ENCODE results near the gene RRAGD. TPM values are rescaled to one million over a fixed set of nuclear protein-coding genes. Genes with fewer than 3 reads are reported as not detected.
"Not testable (repeated sequence)": the region's sequence is repeated elsewhere in the genome, so short reads cannot be mapped to it uniquely, and the experiment has no call there.

The RRAGD gene
- total and polyA plus RNA-seq, 9 donors = 60.2 to 109 (median 82.1) TPM

- H3K27ac ChIP-seq (ENCODE audit: low read length) = no peak overlapping the region
- H3K4me3 ChIP-seq (ENCODE audit: low read length) = no peak overlapping the region
- H3K9me3 ChIP-seq (replicated peaks; ENCODE audit: control insufficient read depth, low read depth, low read length) = no peaks in the 10 kb centered on the region
- H3K4me1 ChIP-seq (ENCODE audit: control insufficient read depth, insufficient read depth, low read length) = peaks cover 6% of the 10 kb centered on the region
- WGBS (ENCODE audit: insufficient coverage) = no CpG with 5 or more reads among the region's 3 CpGs
- H3K36me3 ChIP-seq (ENCODE audit: control insufficient read depth, insufficient read depth, low read length) = no peaks in the 10 kb centered on the region
- H3K27me3 ChIP-seq (ENCODE audit: control insufficient read depth, insufficient read depth, low read length) = no peaks in the 10 kb centered on the region
- no peak for DNase-seq
These were observed 12.0 kb downstream of the RRAGD start for GRCh38 chr6:89400050-89400449.

DNA sequence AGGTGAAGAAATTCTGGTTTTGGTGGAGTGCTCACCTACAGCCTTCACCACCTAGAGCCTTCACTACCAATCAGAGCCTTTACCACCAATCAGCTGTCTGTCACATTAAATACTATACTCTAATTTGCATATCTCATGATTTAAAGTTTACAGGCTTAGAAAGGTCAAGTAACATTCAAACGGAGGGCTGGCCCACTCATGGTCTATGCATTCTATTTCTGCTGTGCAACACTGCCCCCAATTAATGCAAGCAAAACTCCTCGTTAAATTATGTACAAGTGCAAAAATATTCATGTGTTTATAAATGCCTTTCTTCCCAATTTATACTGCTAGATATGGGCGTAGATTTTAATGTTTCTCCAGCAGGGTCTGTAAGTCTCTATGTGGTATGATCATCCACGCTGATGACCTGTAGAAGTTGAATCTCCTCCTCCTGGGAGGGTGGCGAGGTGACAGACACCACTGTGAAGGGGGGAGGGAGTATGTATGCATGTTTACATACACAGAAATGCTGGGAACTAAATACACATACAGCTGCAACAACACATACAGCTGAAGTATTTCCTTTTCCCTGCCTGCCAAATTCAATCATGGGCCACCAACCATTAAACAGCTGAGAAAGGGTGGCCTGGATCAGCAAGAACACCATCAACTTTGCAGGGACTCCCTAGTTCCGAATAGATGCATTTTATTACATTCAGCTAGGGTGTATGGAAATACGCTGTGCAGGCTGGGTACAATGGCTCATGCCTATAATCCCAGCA, 13.1 kb downstream of the RRAGD start:
- Histone ChIP-seq H3K4me1 (ENCODE audit: control insufficient read depth, insufficient read depth, low read length) (peaks cover 6% of the 10 kb centered on the region), H3K4me3 (ENCODE audit: low read length) (no peak overlapping the region), H3K27ac (ENCODE audit: low read length) (no peak overlapping the region), H3K9me3 (replicated peaks; ENCODE audit: control insufficient read depth, low read depth, low read length) (no peaks in the 10 kb centered on the region), H3K36me3 (ENCODE audit: control insufficient read depth, insufficient read depth, low read length) (no peaks in the 10 kb centered on the region), H3K27me3 (ENCODE audit: control insufficient read depth, insufficient read depth, low read length) (no peaks in the 10 kb centered on the region)
- DNase-seq = peak; percentile 23
- 83% methylated on average over 1 of the region's 7 CpGs for WGBS (ENCODE audit: insufficient coverage)

- not testable (repeated sequence) for H3K4me1 ChIP-seq (ENCODE audit: control insufficient read depth, insufficient read depth, low read length); H3K27me3 ChIP-seq (ENCODE audit: control insufficient read depth, insufficient read depth, low read length); DNase-seq; H3K9me3 ChIP-seq (replicated peaks; ENCODE audit: control insufficient read depth, low read depth, low read length); H3K4me3 ChIP-seq (ENCODE audit: low read length); H3K27ac ChIP-seq (ENCODE audit: low read length); H3K36me3 ChIP-seq (ENCODE audit: control insufficient read depth, insufficient read depth, low read length)
- WGBS (ENCODE audit: insufficient coverage) = 50% methylated on average over 1 of the region's 4 CpGs
These were observed 14.2 kb downstream of the RRAGD start for GRCh38 chr6:89397884-89398283.

DNA sequence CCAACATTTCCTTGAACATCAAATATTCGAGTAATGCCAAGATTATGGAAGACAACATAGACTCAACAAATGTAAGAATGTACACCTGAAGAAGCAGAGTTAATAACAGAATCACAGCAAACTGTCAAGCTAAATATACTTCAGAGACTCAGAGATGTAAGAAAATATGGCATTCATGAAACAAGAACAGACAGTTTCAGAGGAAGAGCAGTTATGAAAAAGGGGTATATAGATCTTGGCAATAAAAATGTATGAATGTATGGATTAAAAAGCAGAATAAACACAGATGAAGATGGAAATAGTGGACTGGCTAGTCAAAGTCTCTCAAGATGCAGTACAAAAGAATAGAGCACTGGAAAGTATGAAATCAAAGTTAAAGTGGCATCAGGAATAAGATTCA, 18.4 kb downstream of the RRAGD start:
- Histone ChIP-seq H3K4me3 (ENCODE audit: low read length) (no peak overlapping the region), H3K9me3 (replicated peaks; ENCODE audit: control insufficient read depth, low read depth, low read length) (no peaks in the 10 kb centered on the region), H3K4me1 (ENCODE audit: control insufficient read depth, insufficient read depth, low read length) (no peaks in the 10 kb centered on the region), H3K36me3 (ENCODE audit: control insufficient read depth, insufficient read depth, low read length) (no peaks in the 10 kb centered on the region), H3K27ac (ENCODE audit: low read length) (no peak overlapping the region), H3K27me3 (ENCODE audit: control insufficient read depth, insufficient read depth, low read length) (no peaks in the 10 kb centered on the region)
- WGBS (ENCODE audit: insufficient coverage) = no CpG with 5 or more reads among the region's 1 CpG
- no peak for DNase-seq

- no peaks in the 10 kb centered on the region for H3K9me3 ChIP-seq (replicated peaks; ENCODE audit: control insufficient read depth, low read depth, low read length)
- H3K27ac ChIP-seq (ENCODE audit: low read length) = no peak overlapping the region
- H3K27me3 ChIP-seq (ENCODE audit: control insufficient read depth, insufficient read depth, low read length) = no peaks in the 10 kb centered on the region
- DNase-seq = no peak
- no peaks in the 10 kb centered on the region for H3K36me3 ChIP-seq (ENCODE audit: control insufficient read depth, insufficient read depth, low read length)
- H3K4me1 ChIP-seq (ENCODE audit: control insufficient read depth, insufficient read depth, low read length) = no peaks in the 10 kb centered on the region
- H3K4me3 ChIP-seq (ENCODE audit: low read length) = no peak overlapping the region
These were observed 19.2 kb downstream of the RRAGD start for GRCh38 chr6:89392823-89393222.

- no peak for DNase-seq
- Histone ChIP-seq H3K4me3 (ENCODE audit: low read length) (no peak overlapping the region), H3K4me1 (ENCODE audit: control insufficient read depth, insufficient read depth, low read length) (peaks cover 10% of the 10 kb centered on the region), H3K27ac (ENCODE audit: low read length) (no peak overlapping the region), H3K27me3 (ENCODE audit: control insufficient read depth, insufficient read depth, low read length) (no peaks in the 10 kb centered on the region), H3K9me3 (replicated peaks; ENCODE audit: control insufficient read depth, low read depth, low read length) (no peaks in the 10 kb centered on the region), H3K36me3 (ENCODE audit: control insufficient read depth, insufficient read depth, low read length) (peaks cover 2% of the 10 kb centered on the region)
- WGBS (ENCODE audit: insufficient coverage) = 83% methylated on average over 4 of the region's 6 CpGs
These were observed 23.2 kb downstream of the RRAGD start for GRCh38 chr6:89388846-89389245.

DNA sequence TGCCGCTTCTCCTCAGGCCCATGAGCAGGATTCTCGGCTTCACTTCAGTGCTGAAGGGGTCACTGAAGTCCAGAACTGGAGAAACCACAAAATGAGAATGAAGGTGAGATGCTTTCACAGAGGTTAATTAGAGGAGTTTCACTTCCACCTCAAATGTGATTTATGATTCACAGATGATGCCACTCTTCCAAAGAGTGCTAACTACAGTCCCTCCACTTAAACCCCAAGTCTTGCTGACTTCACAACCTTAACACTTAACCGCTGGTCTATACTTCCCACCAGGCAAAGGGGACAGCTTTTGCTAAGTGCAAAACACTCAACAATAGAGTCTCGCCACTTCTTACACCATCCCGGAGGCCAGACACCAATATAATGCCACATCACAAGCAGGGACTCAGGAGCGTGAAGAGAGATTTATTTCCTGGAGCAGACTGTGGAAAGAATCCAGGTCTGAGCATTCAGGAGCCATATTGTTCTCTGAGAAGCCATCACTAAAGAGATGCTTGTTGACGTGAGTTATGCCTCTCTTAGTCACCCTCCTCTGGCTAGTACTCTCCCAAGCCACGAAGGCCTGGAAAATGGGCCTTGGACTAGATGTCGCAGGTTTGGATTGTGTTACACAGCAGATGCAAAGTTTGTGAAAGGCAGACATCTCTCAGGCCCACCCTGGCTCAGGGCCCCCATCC, 24.4 kb downstream of the RRAGD start:
- Histone ChIP-seq H3K36me3 (ENCODE audit: control insufficient read depth, insufficient read depth, low read length) (peaks cover 2% of the 10 kb centered on the region), H3K4me1 (ENCODE audit: control insufficient read depth, insufficient read depth, low read length) (peaks cover 10% of the 10 kb centered on the region), H3K27ac (ENCODE audit: low read length) (no peak overlapping the region), H3K9me3 (replicated peaks; ENCODE audit: control insufficient read depth, low read depth, low read length) (no peaks in the 10 kb centered on the region), H3K4me3 (ENCODE audit: low read length) (no peak overlapping the region), H3K27me3 (ENCODE audit: control insufficient read depth, insufficient read depth, low read length) (no peaks in the 10 kb centered on the region)
- 77% methylated on average over 4 of the region's 9 CpGs for WGBS (ENCODE audit: insufficient coverage)
- DNase-seq = no peak

- Histone ChIP-seq H3K36me3 (ENCODE audit: control insufficient read depth, insufficient read depth, low read length) (peaks cover 2% of the 10 kb centered on the region), H3K4me1 (ENCODE audit: control insufficient read depth, insufficient read depth, low read length) (peaks cover 10% of the 10 kb centered on the region), H3K4me3 (ENCODE audit: low read length) (no peak overlapping the region), H3K27ac (ENCODE audit: low read length) (no peak overlapping the region), H3K27me3 (ENCODE audit: control insufficient read depth, insufficient read depth, low read length) (no peaks in the 10 kb centered on the region), H3K9me3 (replicated peaks; ENCODE audit: control insufficient read depth, low read depth, low read length) (no peaks in the 10 kb centered on the region)
- WGBS (ENCODE audit: insufficient coverage) = 95% methylated on average over 5 of the region's 6 CpGs
- DNase-seq = no peak
These were observed 25.1 kb downstream of the RRAGD start for GRCh38 chr6:89386917-89387491.

DNA sequence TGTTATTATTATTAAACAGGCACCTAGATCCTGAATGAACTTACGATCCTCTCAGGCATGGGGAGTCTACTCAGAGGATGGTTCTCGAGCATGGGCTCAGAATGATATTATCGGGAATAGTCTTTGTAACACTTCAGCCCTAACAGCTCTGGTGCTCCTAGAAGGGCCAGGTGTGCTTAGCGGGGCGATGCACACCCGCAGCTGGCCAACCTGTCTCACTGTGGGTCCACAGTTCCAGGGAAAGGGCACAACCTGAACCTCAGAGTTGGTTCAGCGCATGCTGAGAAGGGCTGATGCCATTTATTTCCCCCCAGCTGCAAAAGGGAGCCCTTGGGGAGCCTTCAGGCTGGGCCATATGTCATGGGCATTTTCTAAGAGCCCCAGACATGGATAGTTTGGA, 26.2 kb downstream of the RRAGD start:
- WGBS (ENCODE audit: insufficient coverage) = 79% methylated on average over 7 of the region's 7 CpGs
- no peak for DNase-seq
- no peak overlapping the region for H3K4me3 ChIP-seq (ENCODE audit: low read length)
- H3K27me3 ChIP-seq (ENCODE audit: control insufficient read depth, insufficient read depth, low read length) = no peaks in the 10 kb centered on the region
- peaks cover 10% of the 10 kb centered on the region for H3K4me1 ChIP-seq (ENCODE audit: control insufficient read depth, insufficient read depth, low read length)
- H3K27ac ChIP-seq (ENCODE audit: low read length) = peak overlapping the region; percentile 6
- H3K9me3 ChIP-seq (replicated peaks; ENCODE audit: control insufficient read depth, low read depth, low read length) = no peaks in the 10 kb centered on the region
- peaks cover 2% of the 10 kb centered on the region for H3K36me3 ChIP-seq (ENCODE audit: control insufficient read depth, insufficient read depth, low read length)

DNA sequence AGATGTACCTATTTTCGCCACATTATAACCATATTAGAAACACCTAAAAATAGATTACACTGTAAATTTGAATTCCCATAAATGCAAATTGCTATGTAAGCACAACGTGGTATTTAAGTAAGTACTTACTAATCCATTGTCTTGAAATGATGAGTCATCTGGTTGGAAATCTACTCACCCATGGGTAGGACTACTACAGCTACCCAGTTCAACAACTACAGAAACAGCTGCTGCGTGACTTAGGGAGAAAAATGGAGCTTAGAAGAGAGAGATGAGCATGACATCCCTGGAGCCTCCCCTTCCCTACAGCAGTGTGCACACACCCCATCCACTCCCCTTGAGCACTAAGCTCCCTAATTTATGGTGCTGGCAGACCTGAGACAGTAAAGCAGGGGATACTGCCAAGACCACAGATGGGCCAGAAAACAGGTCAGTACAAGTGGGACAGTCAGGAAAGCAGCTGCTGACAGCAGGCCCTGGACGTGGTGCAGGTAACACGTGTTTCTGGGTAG, 26.9 kb downstream of the RRAGD start:
- Histone ChIP-seq H3K36me3 (ENCODE audit: control insufficient read depth, insufficient read depth, low read length) (peaks cover 2% of the 10 kb centered on the region), H3K27me3 (ENCODE audit: control insufficient read depth, insufficient read depth, low read length) (no peaks in the 10 kb centered on the region), H3K4me1 (ENCODE audit: control insufficient read depth, insufficient read depth, low read length) (peaks cover 10% of the 10 kb centered on the region), H3K9me3 (replicated peaks; ENCODE audit: control insufficient read depth, low read depth, low read length) (no peaks in the 10 kb centered on the region), H3K27ac (ENCODE audit: low read length) (peak overlapping the region; percentile 6), H3K4me3 (ENCODE audit: low read length) (no peak overlapping the region)
- peak; percentile 84 for DNase-seq
- 8% methylated on average over 2 of the region's 5 CpGs for WGBS (ENCODE audit: insufficient coverage)
